ENCODE measurements around the gene DOCK7. TPM values are rescaled to one million over a fixed set of nuclear protein-coding genes. Genes with fewer than 3 reads are reported as not detected.

Gene DOCK7
- total RNA-seq, 1 experiment from 2014 or later, result 57.2 TPM

DNA sequence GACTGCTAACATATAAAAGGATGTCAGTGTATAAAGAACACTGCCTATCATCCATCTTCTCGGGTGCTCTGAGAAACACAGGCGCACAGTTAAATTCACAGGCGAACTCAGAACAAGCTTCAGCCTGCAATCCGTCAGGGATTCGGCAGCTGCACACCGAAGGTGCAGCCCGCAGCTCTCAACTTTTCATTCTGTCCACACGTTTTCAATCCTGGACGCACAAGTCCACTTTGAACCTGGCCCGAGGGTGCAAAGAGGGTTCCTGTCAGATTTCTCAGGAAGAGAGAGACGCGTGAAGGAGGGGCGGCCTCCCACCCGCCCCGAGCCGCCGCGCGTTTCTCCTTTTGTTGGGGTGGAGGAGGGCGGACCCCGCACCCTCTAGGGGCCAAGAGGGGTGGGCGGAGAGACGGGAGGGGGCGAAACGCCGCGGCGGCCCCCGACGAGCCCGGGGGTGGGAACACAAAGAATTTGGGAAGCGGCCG is 724 bp downstream of the DOCK7 start:
- intact Hi-C loops (cut with micrococcal nuclease; ENCODE audit: unreplicated experiment) (no loop called here), in situ Hi-C loops (cut with HindIII; ENCODE audit: low pct_unique_long_range_greater_than_20kb, low sequenced_read_pairs) (no loop called here)
- H3K9me3 ChIP-seq (ENCODE audit: control insufficient read depth, insufficient read depth, low read depth, low read length), result no peaks in the 10 kb centered on the region
- ChIA-PET POLR2A (no interaction called here), CTCF (no interaction called here)
- ATAC-seq (peak; percentile 23), DNase-seq (ENCODE audit: low read depth, low spot score) (no peak)
- peaks cover 36% of the 10 kb centered on the region for H3K4me1 ChIP-seq (ENCODE audit: control insufficient read depth, insufficient read depth, low read length)
- H3K4me3 ChIP-seq (ENCODE audit: low read depth in 2 of 2, low read length in 2 of 2), result peak overlapping the region; percentile 81 to 83
- no peaks in the 10 kb centered on the region for H3K27me3 ChIP-seq (ENCODE audit: control insufficient read depth, insufficient read depth, low read length)
- BruUV-seq (replicated peaks), result no TSS peak
- H3K27ac ChIP-seq (ENCODE audit: low read length), result peak overlapping the region; percentile 71
- TF ChIP-seq TCF7L2 (IDR thresholded peaks at IDR 0.05; ENCODE audit: low read depth, low read length), result no peak
- H3K36me3 ChIP-seq (ENCODE audit: control insufficient read depth, insufficient read depth, low read length), result no peaks in the 10 kb centered on the region; the same call in 1 of the 2 replicates

GRCh38 chr1:62686822-62687221 is 1.4 kb downstream of the DOCK7 start:
- in situ Hi-C loops (cut with HindIII; ENCODE audit: low pct_unique_long_range_greater_than_20kb, low sequenced_read_pairs) (no loop called here), intact Hi-C loops (cut with micrococcal nuclease; ENCODE audit: unreplicated experiment) (no loop called here)
- no peaks in the 10 kb centered on the region; the same call in 1 of the 2 replicates for H3K36me3 ChIP-seq (ENCODE audit: control insufficient read depth, insufficient read depth, low read length)
- POLR2A ChIA-PET, result no interaction called here
- peak overlapping the region; percentile 71 for H3K27ac ChIP-seq (ENCODE audit: low read length)
- H3K4me3 ChIP-seq (ENCODE audit: low read depth in 2 of 2, low read length in 2 of 2), result peak overlapping the region; percentile 81 to 83
- CTCF ChIA-PET, result interaction anchor here (0.7 kb wide), 1 partner anchor 14 kb away, joined by 5 read pairs; no protein-coding TSS in a partner anchor
- no peaks in the 10 kb centered on the region for H3K27me3 ChIP-seq (ENCODE audit: control insufficient read depth, insufficient read depth, low read length)
- ATAC-seq, result no peak
- peaks cover 37% of the 10 kb centered on the region for H3K4me1 ChIP-seq (ENCODE audit: control insufficient read depth, insufficient read depth, low read length)
- DNase-seq (ENCODE audit: low read depth, low spot score), result no peak
- no peaks in the 10 kb centered on the region for H3K9me3 ChIP-seq (ENCODE audit: control insufficient read depth, insufficient read depth, low read depth, low read length)
- BruUV-seq (replicated peaks), result TSS peak; percentile 71
- TF ChIP-seq POLR2AphosphoS5 (IDR thresholded peaks at IDR 0.05; ENCODE audit: low read depth, low read length) (no peak), CTCF (IDR thresholded peaks at IDR 0.05) (no peak), REST (IDR thresholded peaks at IDR 0.05; ENCODE audit: insufficient read depth in 1 of 2, low read depth in 2 of 2, low read length in 1 of 2) (no peak), TCF7L2 (IDR thresholded peaks at IDR 0.05; ENCODE audit: low read depth, low read length) (no peak), SIN3A (IDR thresholded peaks at IDR 0.05; ENCODE audit: borderline replicate concordance, insufficient read depth, low read depth, low read length) (no peak)

GRCh38 chr1:62685431-62685859 is 2.7 kb downstream of the DOCK7 start:
- BruUV-seq (replicated peaks), result no TSS peak
- no peak for TF ChIP-seq REST (IDR thresholded peaks at IDR 0.05; ENCODE audit: insufficient read depth in 1 of 2, low read depth in 2 of 2, low read length in 1 of 2)
- no peak for TF ChIP-seq POLR2AphosphoS5 (IDR thresholded peaks at IDR 0.05; ENCODE audit: low read depth, low read length)
- intact Hi-C loops (cut with micrococcal nuclease; ENCODE audit: unreplicated experiment), result no loop called here
- ChIA-PET POLR2A (no interaction called here), CTCF (no interaction called here)
- peak overlapping the region; percentile 17; the same call in 1 of the 2 replicates for H3K27ac ChIP-seq (ENCODE audit: low read length)
- no peak for ATAC-seq
- no peaks in the 10 kb centered on the region for H3K27me3 ChIP-seq (ENCODE audit: control insufficient read depth, insufficient read depth, low read length)
- no peak for DNase-seq (ENCODE audit: low read depth, low spot score)
- H3K4me1 ChIP-seq (ENCODE audit: control insufficient read depth, insufficient read depth, low read length), result peaks cover 32% of the 10 kb centered on the region
- H3K9me3 ChIP-seq (ENCODE audit: control insufficient read depth, insufficient read depth, low read depth, low read length), result no peaks in the 10 kb centered on the region
- in situ Hi-C loops (cut with HindIII; ENCODE audit: low pct_unique_long_range_greater_than_20kb, low sequenced_read_pairs), result no loop called here
- no peak overlapping the region for H3K4me3 ChIP-seq (ENCODE audit: low read depth in 2 of 2, low read length in 2 of 2)
- H3K36me3 ChIP-seq (ENCODE audit: control insufficient read depth, insufficient read depth, low read length), result no peaks in the 10 kb centered on the region; the same call in 1 of the 2 replicates
